ENCODE results near the gene SCARF2. TPM values are rescaled to one million over a fixed set of nuclear protein-coding genes. Genes with fewer than 3 reads are reported as not detected.

The SCARF2 gene
- total RNA-seq, 1 experiment from 2014 or later = 2.7 TPM

DNA sequence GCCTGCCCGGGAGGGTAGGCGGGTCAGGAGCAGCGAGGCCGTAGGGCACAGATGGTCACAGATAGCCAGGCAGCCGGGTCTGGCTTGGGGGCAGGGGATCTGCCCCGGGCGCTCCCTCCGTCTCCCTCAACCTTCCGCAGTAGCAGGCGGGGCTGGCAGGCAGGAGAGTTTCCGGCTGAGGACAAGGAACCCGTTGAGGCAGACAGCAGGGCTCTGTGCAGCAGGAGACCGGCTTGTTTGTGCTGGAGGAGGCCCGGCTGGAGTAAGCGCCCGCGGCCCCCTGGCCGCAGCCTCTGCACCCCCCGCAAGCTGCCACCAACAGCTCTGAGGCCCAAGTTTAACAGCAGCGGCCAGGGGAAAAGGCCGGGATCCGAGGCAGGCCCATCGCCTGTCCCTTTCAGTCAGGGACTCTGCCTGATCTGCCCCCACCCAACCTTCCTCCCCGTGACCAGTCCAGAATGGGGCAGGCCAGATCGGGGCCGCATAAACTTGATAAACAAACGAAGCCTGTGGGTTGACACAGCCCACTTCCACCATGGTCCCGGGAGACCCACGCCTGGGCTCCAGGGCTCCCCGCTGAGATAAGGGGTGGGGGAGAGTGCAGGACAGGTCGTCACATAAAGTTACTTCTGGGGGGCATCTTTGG is 13.6 kb downstream of the SCARF2 start:
- Histone ChIP-seq H3F3A (ENCODE audit: low read length, unreplicated experiment) (no peaks in the 10 kb centered on the region), H3K9ac (ENCODE audit: low read length) (no peak overlapping the region), H4K20me1 (ENCODE audit: low read length) (no peaks in the 10 kb centered on the region), H3K9me2 (replicated peaks; ENCODE audit: low read length) (no peaks in the 10 kb centered on the region), H3K27me3 (ENCODE audit: low read length) (no peaks in the 10 kb centered on the region), H3K27ac (ENCODE audit: low read length) (no peak overlapping the region), H3K36me3 (ENCODE audit: low read depth, low read length) (no peaks in the 10 kb centered on the region), H3K79me2 (ENCODE audit: low read length) (no peaks in the 10 kb centered on the region), H3K9me3 (ENCODE audit: low read length) (no peaks in the 10 kb centered on the region), H3K4me1 (ENCODE audit: insufficient read depth, low read length) (no peaks in the 10 kb centered on the region), H3K4me3 (ENCODE audit: low read length) (no peak overlapping the region), H3K4me2 (ENCODE audit: low read length) (no peak overlapping the region), H2AFZ (ENCODE audit: low read length) (no peak overlapping the region)
- intact Hi-C loops (cut with micrococcal nuclease) = no loop called here
- POLR2A ChIA-PET (ENCODE audit: unreplicated experiment) = no interaction called here
- no peak for ATAC-seq
- BruUV-seq (replicated peaks) = no TSS peak
- CTCF ChIA-PET = no interaction called here
- no peak for DNase-seq
- TF ChIP-seq, protein P1, sequence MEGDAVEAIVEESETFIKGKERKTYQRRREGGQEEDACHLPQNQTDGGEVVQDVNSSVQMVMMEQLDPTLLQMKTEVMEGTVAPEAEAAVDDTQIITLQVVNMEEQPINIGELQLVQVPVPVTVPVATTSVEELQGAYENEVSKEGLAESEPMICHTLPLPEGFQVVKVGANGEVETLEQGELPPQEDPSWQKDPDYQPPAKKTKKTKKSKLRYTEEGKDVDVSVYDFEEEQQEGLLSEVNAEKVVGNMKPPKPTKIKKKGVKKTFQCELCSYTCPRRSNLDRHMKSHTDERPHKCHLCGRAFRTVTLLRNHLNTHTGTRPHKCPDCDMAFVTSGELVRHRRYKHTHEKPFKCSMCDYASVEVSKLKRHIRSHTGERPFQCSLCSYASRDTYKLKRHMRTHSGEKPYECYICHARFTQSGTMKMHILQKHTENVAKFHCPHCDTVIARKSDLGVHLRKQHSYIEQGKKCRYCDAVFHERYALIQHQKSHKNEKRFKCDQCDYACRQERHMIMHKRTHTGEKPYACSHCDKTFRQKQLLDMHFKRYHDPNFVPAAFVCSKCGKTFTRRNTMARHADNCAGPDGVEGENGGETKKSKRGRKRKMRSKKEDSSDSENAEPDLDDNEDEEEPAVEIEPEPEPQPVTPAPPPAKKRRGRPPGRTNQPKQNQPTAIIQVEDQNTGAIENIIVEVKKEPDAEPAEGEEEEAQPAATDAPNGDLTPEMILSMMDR (conservative IDR thresholded peaks at IDR 0.05; ENCODE audit: low read depth, low read length) = no peak
- TF ChIP-seq EZH2 (IDR thresholded peaks at IDR 0.05; ENCODE audit: low read length, unreplicated experiment) (no peak), EZH2phosphoT487 (IDR thresholded peaks at IDR 0.05; ENCODE audit: borderline replicate concordance, low read length) (no peak)

- no peak overlapping the region for H3K4me2 ChIP-seq (ENCODE audit: low read length)
- no peak for DNase-seq
- no peaks in the 10 kb centered on the region for H3K9me2 ChIP-seq (replicated peaks; ENCODE audit: low read length)
- H3K79me2 ChIP-seq (ENCODE audit: low read length) = no peaks in the 10 kb centered on the region
- H3K9ac ChIP-seq (ENCODE audit: low read length) = no peak overlapping the region
- no peaks in the 10 kb centered on the region for H3K36me3 ChIP-seq (ENCODE audit: low read depth, low read length)
- intact Hi-C loops (cut with micrococcal nuclease) = no loop called here
- H4K20me1 ChIP-seq (ENCODE audit: low read length) = no peaks in the 10 kb centered on the region
- H3K27me3 ChIP-seq (ENCODE audit: low read length) = no peaks in the 10 kb centered on the region
- H3K4me3 ChIP-seq (ENCODE audit: low read length) = no peak overlapping the region
- CTCF ChIA-PET = no interaction called here
- H3K27ac ChIP-seq (ENCODE audit: low read length) = no peak overlapping the region
- H3K9me3 ChIP-seq (ENCODE audit: low read length) = no peaks in the 10 kb centered on the region
- ATAC-seq = no peak
- no peak overlapping the region for H2AFZ ChIP-seq (ENCODE audit: low read length)
- H3F3A ChIP-seq (ENCODE audit: low read length, unreplicated experiment) = no peaks in the 10 kb centered on the region
- no peaks in the 10 kb centered on the region for H3K4me1 ChIP-seq (ENCODE audit: insufficient read depth, low read length)
- TF ChIP-seq, protein P1 (conservative IDR thresholded peaks at IDR 0.05; ENCODE audit: low read depth, low read length) = no peak
- TF ChIP-seq EZH2 (IDR thresholded peaks at IDR 0.05; ENCODE audit: low read length, unreplicated experiment) (no peak), EZH2phosphoT487 (IDR thresholded peaks at IDR 0.05; ENCODE audit: borderline replicate concordance, low read length) (no peak)
- POLR2A ChIA-PET (ENCODE audit: unreplicated experiment) = no interaction called here
- BruUV-seq (replicated peaks) = no TSS peak
Measured at GRCh38 chr22:20423008-20423905, 14.4 kb downstream of the SCARF2 start.

Measured in PC-3 (cell line).